Chondrocyte (in vitro differentiated cells): ENCODE measurements around the gene RNASE12. TPM values are rescaled to one million over a fixed set of nuclear protein-coding genes. Genes with fewer than 3 reads are reported as not detected.

Experiments used
- DNase-seq: peaks from one replicate; pipeline ENCODE4 v3.0.0; 2021; ENCODE audit warnings: mixed read lengths, low spot score
- H3K27ac Mint-ChIP-seq: one replicate; pipeline ENCODE4 v1.8.0; 2021; ENCODE audit warnings: mild to moderate bottlenecking, moderate library complexity, mixed read lengths; ENCODE audit not compliant: unreplicated experiment
- H3K27me3 Mint-ChIP-seq: 2 replicates; pipeline ENCODE4 v1.8.0; 2021; ENCODE audit warnings: low read depth, mixed read lengths
- H3K36me3 Mint-ChIP-seq: 2 replicates; pipeline ENCODE4 v1.8.0; 2021; ENCODE audit warnings: low read depth, mixed read lengths
- H3K4me1 Mint-ChIP-seq: 2 replicates; pipeline ENCODE4 v1.8.0; 2021; ENCODE audit warnings: low read depth, mild to moderate bottlenecking, mixed read lengths
- H3K4me3 Mint-ChIP-seq: one replicate; pipeline ENCODE4 v1.8.0; 2021; ENCODE audit warnings: mild to moderate bottlenecking, moderate library complexity, mixed read lengths; ENCODE audit not compliant: unreplicated experiment
- H3K9me3 Mint-ChIP-seq: 2 replicates; pipeline ENCODE4 v1.8.0; 2021; ENCODE audit warnings: low read depth, mixed read lengths
- CTCF ChIP-seq: fragments of 200-600 bp; sonication (generic); IDR thresholded peaks from 2 replicates; pipeline ENCODE4 v1.5.0; 2021; ENCODE audit warnings: antibody characterized with exemption, mild to moderate bottlenecking, moderate library complexity
- long read RNA-seq: library from polyadenylated mRNA; stranded (forward); transcript quantifications from one replicate; pipeline ENCODE4 v2.0.0, GENCODE V29; 2021
- total RNA-seq: library from RNA; stranded (reverse); gene quantifications from 3 replicates; pipeline ENCODE4 v1.2.1, GENCODE V29; 2021

The RNASE12 gene
- not detected in 3 replicates for total RNA-seq
- long read RNA-seq: 0 reads

DNA sequence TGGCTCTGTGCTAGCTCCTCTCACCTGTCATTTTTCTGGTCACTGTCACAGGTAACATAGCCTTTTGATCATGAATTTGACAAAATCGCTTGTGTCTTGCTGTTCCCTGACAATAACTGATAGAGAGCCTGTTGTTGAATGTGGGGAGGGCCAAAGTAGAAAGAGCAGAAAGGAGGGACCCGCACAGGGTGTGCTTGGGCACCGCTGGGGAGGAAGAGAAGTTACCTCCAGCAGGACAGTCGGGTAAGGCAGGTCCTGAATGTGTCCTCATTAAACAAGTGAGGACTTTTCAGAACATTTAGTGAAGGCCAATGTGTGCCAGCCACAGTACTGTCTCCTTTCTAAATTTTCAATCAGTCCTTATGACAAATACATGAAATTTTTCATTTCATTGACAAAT lies at the start of gene RNASE12:
Gene RNASE12, minus strand, starts transcription at position 142 of the 400 bp plus-strand sequence. CDS start 653 bp downstream, outside the sequence.
- no peak for TF ChIP-seq CTCF
- Mint-ChIP-seq H3K27me3 (peaks cover 28% of the 10 kb centered on the region), H3K27ac (no peak within 1 kb of the TSS), H3K4me3 (no peak within 1 kb of the TSS), H3K9me3 (no peaks in the 10 kb centered on the region), H3K4me1 (no peaks in the 10 kb centered on the region), H3K36me3 (no peaks in the 10 kb centered on the region)
- no peak for DNase-seq

DNA sequence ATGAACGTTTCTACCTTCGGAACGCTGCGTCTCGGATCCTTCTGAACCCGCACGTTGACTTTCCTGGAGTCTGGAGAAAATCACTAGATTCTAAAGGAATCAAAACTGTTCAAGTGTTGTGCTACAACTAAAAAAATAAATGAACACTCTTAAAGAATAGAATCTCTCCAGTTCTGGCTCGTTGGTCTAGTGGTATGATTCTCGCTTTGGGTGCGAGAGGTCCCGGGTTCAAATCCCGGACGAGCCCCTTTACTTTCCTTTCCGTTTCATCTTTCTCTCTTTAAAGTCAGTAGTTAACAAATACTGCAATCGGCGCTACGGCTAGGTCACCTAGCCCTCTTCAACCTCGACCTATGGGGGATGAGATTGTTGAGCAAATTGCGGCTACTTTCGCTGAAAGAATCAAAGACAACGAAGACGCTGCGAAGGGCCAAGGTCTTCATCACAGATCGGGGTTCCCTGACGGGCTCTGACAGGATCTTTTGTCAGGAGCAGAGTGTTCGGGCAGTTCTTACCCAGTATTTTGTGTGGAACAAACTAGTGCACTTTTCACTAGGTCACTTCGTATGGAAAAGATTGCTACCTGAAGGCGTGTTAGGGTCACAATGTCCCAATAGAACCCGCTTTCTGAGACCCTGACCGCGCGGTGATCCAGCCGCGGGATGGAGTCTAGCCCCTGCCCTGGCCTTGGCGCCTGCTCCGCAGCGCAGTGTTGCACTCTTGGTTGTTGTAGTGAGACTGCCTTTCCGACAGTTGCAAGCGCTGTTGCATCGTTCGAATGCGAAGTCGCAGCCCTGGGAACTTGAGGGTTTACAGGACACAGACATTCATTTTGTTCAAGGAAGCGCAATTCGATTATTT lies 41.9 kb upstream of the RNASE12 start:
- no peak for TF ChIP-seq CTCF
- no peaks in the 10 kb centered on the region for H3K36me3 Mint-ChIP-seq
- peak overlapping the region; percentile 34 for H3K27ac Mint-ChIP-seq
- no peak for DNase-seq
- no peaks in the 10 kb centered on the region for H3K9me3 Mint-ChIP-seq
- peak overlapping the region; percentile 71 for H3K4me3 Mint-ChIP-seq
- H3K4me1 Mint-ChIP-seq: peaks cover 45% of the 10 kb centered on the region
- H3K27me3 Mint-ChIP-seq: peaks cover 19% of the 10 kb centered on the region

DNA sequence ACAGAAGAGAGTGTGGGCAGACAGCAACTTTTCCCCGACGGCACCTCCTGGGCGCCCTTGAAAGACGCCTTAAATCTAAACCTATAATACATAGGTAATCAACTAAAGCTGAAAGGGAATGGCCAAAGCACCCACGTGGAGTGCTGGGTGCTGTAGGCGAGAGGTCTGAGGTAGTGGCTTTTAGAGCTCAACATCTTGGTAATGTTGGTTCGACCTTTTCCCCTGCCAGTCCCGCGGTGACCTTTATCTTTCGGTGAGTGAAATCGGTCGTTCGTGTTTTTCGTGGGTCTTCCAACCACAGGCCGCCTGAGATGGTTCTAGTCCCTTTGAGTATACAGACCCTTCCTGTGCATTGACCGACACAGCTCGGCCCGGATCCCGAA lies 41.3 kb upstream of the RNASE12 start:
- Mint-ChIP-seq H3K9me3 (no peaks in the 10 kb centered on the region), H3K4me1 (peaks cover 52% of the 10 kb centered on the region), H3K27me3 (peaks cover 22% of the 10 kb centered on the region), H3K4me3 (peak overlapping the region; percentile 71), H3K27ac (peak overlapping the region; percentile 34), H3K36me3 (no peaks in the 10 kb centered on the region)
- DNase-seq: no peak
- no peak for TF ChIP-seq CTCF

- peak overlapping the region; percentile 71 for H3K4me3 Mint-ChIP-seq
- no peaks in the 10 kb centered on the region for H3K36me3 Mint-ChIP-seq
- H3K27me3 Mint-ChIP-seq: peaks cover 22% of the 10 kb centered on the region
- no peak for DNase-seq
- no peak for TF ChIP-seq CTCF
- no peaks in the 10 kb centered on the region for H3K9me3 Mint-ChIP-seq
- peak overlapping the region; percentile 61 for H3K27ac Mint-ChIP-seq
- H3K4me1 Mint-ChIP-seq: peaks cover 57% of the 10 kb centered on the region
Observed at GRCh38 chr14:20631880-20632389, 40.8 kb upstream of the RNASE12 start.

- Mint-ChIP-seq H3K27ac (peak overlapping the region; percentile 57), H3K27me3 (peaks cover 18% of the 10 kb centered on the region), H3K36me3 (no peaks in the 10 kb centered on the region), H3K4me1 (peaks cover 63% of the 10 kb centered on the region), H3K4me3 (peak overlapping the region; percentile 71), H3K9me3 (no peaks in the 10 kb centered on the region)
- DNase-seq: no peak
- no peak for TF ChIP-seq CTCF
Observed at GRCh38 chr14:20631023-20631879, 40.1 kb upstream of the RNASE12 start.
